D721Med (cell line): ENCODE results near the gene MDFI.

ENCODE experiments used
- DNase-seq: peaks from one replicate; pipeline ENCODE4 v3.0.0; 2011; ENCODE audit warnings: low spot score; ENCODE audit not compliant: insufficient read length
- FAIRE-seq: peaks from 2 replicates; lab custom pipeline; 2011; peaks lifted over from hg19 to GRCh38; lab: Jason Lieb, UNC
- TF ChIP-seq, protein P1 (sequence below): IDR thresholded peaks from 2 replicates; pipeline ENCODE4 v1.5.1; 2012; ENCODE audit warnings: mild to moderate bottlenecking, control low read depth; ENCODE audit not compliant: insufficient read depth; ENCODE audit errors: missing control alignments

Gene MDFI

DNA sequence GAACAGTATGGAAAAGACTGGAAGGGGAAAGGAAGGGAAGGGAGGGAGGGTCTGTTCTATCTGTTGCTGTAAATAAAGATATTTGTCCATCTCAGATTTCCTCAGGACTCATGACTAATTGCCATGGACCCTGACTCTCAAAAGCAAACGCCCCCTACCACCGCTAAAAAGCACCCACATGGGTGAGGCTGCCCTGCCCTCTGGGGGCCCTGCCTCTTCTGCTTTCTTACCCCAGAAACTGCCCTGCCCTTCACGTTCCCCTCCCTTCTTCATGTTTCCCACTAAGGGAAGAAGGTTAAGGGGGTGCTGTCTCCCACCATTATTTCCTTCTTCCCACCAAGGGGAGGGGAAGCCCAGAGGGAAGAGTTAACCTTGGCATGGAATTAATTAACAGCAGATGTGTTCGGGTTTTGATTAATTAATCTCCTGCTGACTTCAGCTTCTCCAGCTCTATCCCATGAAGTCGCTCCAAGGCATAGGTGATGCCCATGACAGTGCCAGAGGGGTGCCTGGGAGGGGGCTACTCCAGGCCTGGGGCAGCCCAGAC is 16.0 kb downstream of the MDFI start:
- FAIRE-seq (no peak), DNase-seq (no peak)
- TF ChIP-seq, protein P1, sequence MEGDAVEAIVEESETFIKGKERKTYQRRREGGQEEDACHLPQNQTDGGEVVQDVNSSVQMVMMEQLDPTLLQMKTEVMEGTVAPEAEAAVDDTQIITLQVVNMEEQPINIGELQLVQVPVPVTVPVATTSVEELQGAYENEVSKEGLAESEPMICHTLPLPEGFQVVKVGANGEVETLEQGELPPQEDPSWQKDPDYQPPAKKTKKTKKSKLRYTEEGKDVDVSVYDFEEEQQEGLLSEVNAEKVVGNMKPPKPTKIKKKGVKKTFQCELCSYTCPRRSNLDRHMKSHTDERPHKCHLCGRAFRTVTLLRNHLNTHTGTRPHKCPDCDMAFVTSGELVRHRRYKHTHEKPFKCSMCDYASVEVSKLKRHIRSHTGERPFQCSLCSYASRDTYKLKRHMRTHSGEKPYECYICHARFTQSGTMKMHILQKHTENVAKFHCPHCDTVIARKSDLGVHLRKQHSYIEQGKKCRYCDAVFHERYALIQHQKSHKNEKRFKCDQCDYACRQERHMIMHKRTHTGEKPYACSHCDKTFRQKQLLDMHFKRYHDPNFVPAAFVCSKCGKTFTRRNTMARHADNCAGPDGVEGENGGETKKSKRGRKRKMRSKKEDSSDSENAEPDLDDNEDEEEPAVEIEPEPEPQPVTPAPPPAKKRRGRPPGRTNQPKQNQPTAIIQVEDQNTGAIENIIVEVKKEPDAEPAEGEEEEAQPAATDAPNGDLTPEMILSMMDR = no peak

DNA sequence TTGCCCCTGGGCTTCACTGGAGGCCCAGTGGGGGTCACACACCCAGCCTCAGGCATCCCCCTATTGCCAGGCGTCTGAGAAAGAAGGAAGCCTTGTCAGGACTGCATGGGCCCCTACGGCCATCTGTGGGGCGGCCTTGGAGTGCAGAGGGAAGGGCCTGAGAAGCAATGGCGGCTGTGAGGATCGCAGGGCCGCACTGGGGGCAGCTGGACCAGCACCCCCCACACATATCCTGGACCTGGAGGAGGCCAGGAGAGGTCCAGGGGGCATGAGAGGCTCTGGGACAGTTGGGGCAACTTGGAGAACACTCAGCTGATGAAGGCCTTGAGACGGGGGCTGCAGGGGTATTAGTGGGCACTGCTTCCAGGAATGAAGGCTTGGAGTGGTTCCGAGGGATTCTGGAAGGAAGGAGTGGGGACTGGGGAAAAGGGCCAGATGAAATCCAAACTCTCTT is 16.5 kb downstream of the MDFI start:
- DNase-seq = no peak
- TF ChIP-seq, protein P1 = no peak
- FAIRE-seq = no peak

DNA sequence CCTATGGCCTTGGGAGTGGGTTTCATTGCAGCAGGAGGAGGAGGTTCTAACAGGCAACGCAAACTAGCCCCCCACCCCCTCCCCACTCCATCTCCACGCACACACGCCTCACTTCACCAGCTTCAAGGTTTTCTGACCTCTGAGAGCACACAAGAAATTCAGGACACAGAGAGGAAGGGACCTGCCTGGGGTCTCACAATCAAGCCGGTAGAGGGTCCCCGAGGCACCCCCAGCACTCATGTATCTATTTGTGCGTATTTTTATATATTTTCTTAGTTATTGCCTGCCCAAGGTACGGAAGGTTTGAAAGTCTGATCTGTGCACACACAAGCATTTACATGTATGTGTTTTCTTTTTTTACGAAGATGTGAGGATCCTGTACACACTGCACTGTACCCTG is 16.9 kb downstream of the MDFI start:
- no peak for DNase-seq
- no peak for FAIRE-seq
- TF ChIP-seq, protein P1 = no peak

DNA sequence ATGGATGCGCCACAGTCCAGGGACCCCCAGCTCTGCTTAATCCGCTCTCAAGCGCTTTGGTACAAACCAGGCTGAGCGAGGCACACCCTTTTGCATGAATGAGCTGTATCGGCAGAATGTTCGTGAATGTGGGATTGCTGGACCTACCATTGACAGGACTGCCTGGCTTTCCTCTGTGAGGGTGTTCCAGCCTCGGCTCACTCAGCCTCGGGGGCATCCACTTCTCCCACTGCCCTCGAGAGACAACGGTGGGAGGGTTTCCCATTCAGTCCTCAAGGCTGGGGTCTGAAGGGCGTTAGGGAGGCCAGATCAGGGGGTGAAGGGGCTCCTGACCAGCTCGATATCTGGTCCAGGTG is 17.4 kb downstream of the MDFI start:
- TF ChIP-seq, protein P1 = no peak
- FAIRE-seq (no peak), DNase-seq (no peak)

DNA sequence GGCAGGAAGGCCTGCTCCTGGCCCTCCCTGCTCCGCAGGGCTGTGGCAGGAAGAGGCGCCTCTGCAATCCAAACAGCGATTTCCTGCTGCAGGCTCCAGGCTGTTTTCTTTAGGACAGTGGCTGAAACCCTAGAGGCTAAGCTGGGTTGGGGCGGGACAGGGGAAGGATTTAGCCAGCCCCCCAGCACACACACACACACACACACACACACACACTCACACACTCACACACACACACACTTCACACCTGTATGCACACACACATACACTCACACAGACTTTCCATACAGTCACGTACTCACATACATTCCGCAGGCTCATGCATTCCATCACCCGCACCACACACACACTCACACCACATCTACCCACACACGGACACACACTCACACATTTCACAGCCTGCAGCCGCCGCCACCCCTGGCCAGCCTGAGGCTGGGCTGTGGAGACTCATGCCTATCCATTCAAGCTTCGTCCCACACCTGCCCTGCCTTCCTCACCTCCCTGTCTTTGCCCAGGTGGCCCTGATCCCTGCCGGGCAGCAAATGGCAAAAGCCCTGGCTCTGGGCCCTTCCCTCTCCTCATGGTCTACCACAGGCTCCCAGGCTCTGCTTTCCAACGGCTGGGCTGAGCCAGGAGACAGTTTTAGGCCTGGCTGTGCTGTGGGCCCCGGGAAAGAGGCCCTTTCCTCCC is 17.9 kb downstream of the MDFI start:
- FAIRE-seq (no peak), DNase-seq (no peak)
- TF ChIP-seq, protein P1 = no peak

DNA sequence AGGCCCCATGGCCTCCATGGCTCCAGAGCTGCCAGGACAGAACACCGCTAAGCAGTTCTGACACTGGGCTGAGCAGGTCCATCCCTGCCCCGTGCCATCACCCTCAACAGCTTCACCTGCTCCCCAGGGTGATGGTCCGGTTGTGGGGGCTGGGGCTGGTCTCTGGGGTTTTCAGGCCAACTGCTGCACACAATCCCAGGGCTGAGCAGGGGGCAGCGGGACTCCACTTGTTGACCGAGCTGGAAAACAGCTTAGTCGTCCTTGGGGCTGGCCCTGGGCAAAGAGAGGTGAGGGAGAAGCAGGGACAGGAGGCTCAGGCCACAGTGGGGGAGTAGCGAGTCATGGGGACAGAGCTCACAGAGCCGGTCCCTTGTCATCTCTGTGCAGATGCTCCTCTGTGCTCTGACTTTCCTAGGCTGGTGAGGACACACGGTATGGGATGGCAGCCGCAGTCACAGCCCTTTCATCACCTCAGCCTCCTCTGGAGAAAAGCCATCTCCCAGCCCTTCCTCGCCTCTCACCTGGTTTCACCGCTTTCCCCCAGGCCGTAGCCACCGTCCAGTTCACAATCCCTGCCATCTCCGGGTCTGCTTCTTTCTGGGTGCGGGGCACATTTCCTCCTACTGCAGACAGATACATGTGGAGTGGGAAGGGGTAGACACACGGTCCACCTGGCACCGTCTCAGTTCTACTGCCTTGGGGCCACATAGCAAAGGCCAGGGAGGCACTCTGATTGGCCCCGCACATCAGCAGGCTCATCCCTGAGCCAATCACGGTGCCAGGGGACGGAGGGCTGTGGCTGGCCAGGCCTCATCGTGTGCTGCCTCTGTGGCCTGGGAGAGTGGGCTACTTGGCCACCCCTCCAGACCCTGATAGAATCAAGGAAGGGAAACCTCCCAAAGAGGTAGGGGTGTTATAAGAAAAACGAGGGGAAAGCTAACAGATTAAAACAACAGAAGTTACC is 19.1 kb downstream of the MDFI start:
- TF ChIP-seq, protein P1 = no peak
- FAIRE-seq (no peak), DNase-seq (no peak)

DNA sequence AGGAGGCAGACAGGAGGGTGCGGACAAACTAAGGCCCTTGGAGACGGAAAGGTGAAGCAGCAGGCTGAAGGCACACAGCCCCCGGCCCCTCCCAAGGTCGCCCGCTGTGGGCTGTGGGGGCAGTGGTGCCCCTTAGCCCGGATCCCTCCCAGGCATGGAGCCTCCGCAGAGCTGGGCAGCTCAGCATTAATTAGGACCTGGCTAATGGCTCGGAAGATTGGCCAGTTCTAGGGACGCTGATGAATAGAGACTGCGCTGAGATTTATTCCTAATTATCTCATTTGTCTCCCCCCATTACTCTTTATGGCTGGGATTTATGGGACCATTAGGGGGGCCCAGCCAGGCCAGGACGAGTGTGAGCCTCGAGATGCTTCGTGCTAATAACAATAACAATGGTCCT is 20.4 kb downstream of the MDFI start:
- TF ChIP-seq, protein P1 = no peak
- no peak for FAIRE-seq
- no peak for DNase-seq
